ENCODE measurements around the gene GPR108.

DNA sequence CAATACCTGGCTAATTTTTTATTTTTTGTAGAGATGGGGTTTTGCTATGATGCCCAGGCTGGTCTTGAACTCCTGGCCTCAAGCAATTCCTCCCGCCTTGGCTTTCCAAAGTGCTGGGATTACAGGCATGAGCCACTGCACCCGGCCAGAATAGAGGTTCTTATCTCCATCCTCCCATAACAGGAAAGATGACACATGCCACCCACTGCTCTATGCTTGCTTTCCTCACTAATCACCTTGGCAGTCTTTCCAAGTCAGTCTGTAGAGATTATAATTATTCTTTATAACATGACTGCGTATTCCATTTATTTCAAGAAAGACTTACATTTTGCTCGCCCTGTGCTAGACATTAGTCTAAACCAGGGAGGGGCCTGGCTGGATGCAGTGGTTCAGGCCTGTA, 41.8 kb upstream of the GPR108 start:
- TF ChIP-seq, protein P1, sequence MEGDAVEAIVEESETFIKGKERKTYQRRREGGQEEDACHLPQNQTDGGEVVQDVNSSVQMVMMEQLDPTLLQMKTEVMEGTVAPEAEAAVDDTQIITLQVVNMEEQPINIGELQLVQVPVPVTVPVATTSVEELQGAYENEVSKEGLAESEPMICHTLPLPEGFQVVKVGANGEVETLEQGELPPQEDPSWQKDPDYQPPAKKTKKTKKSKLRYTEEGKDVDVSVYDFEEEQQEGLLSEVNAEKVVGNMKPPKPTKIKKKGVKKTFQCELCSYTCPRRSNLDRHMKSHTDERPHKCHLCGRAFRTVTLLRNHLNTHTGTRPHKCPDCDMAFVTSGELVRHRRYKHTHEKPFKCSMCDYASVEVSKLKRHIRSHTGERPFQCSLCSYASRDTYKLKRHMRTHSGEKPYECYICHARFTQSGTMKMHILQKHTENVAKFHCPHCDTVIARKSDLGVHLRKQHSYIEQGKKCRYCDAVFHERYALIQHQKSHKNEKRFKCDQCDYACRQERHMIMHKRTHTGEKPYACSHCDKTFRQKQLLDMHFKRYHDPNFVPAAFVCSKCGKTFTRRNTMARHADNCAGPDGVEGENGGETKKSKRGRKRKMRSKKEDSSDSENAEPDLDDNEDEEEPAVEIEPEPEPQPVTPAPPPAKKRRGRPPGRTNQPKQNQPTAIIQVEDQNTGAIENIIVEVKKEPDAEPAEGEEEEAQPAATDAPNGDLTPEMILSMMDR (IDR thresholded peaks at IDR 0.05; ENCODE audit: poor library complexity, severe bottlenecking), result no peak
- TF ChIP-seq POLR2AphosphoS5 (IDR thresholded peaks at IDR 0.05), result no peak
